ENCODE data around the gene IL34.

DNA sequence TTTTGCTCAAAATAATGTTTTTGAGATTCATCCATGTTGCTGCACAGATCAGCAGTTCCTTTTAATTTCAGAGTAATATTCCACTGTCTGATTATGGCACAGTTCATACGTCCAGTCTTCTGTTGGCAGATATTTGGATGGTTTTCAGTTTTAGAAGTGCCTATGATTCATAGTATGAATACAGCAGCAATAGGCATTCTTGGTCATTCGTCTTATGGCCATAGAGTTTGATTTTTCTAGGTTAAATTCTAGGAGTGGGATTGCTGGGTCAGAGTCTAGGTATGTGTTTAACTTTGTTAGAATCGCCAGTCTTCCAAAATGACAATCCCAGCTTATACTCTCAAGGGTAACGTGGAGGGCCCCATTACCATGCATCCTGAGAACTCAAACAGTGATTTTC, 11.5 kb upstream of the IL34 start:
- no peak for TF ChIP-seq EP300 (IDR thresholded peaks at IDR 0.05)
- TF ChIP-seq, protein P1, sequence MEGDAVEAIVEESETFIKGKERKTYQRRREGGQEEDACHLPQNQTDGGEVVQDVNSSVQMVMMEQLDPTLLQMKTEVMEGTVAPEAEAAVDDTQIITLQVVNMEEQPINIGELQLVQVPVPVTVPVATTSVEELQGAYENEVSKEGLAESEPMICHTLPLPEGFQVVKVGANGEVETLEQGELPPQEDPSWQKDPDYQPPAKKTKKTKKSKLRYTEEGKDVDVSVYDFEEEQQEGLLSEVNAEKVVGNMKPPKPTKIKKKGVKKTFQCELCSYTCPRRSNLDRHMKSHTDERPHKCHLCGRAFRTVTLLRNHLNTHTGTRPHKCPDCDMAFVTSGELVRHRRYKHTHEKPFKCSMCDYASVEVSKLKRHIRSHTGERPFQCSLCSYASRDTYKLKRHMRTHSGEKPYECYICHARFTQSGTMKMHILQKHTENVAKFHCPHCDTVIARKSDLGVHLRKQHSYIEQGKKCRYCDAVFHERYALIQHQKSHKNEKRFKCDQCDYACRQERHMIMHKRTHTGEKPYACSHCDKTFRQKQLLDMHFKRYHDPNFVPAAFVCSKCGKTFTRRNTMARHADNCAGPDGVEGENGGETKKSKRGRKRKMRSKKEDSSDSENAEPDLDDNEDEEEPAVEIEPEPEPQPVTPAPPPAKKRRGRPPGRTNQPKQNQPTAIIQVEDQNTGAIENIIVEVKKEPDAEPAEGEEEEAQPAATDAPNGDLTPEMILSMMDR (IDR thresholded peaks at IDR 0.05) = no peak
- no peak for TF ChIP-seq POLR2AphosphoS5 (IDR thresholded peaks at IDR 0.05)
